HCT116 (cell line): ENCODE measurements around the gene TMEM200C. TPM values are rescaled to one million over a fixed set of nuclear protein-coding genes. Genes with fewer than 3 reads are reported as not detected.

Experiments
- ATAC-seq: fragments of 200-7000 bp; cut with Tn5 transposase; 2 replicates; pipeline ENCODE4 v1.9.1; 2020; ENCODE audit warnings: mild to moderate bottlenecking, moderate library complexity
- BruUV-seq: library from RNA; stranded (reverse); fragments of 400-500 nt; replicated peaks from 2 replicates; lab custom pipeline; 2021; lab: Mats Ljungman, UMichigan
- CTCF ChIA-PET: fragments of 300-600 bp; sonication (Branson Sonifier 250); formaldehyde crosslinking; loops from one replicate; lab custom pipeline; 2021; ENCODE audit warnings: antibody characterized with exemption; lab: Charles Lee
- POLR2A ChIA-PET: fragments of 300-600, 350-600 bp; sonication (Branson Sonifier 250); formaldehyde crosslinking; loops from one replicate; lab custom pipeline; 2021; ENCODE audit warnings: antibody characterized with exemption; lab: Charles Lee
- RAD21 ChIA-PET, 2 experiments: fragments of 300-600 bp; sonication (Branson Sonifier 250); formaldehyde crosslinking; loops; one replicate each; lab custom pipeline; 2023; ENCODE audit warnings: low total read pairs in 2 of 2; ENCODE audit not compliant: uncharacterized antibody in 2 of 2, unreplicated experiment in 2 of 2, low non-redundant PET in 1 of 2; lab: Charles Lee
- DNase-seq: peaks from one replicate; pipeline ENCODE4 v3.0.0-alpha.2; 2010; ENCODE audit warnings: low read depth, low spot score
- H2AFZ ChIP-seq: fragments of 200-600 bp; shearing (Covaris generic), sonication (generic); 2 replicates; pipeline ENCODE4 v1.6.1; 2017; ENCODE audit warnings: low read depth, mixed run types, mixed read lengths, antibody characterized with exemption, low read length; ENCODE audit not compliant: poor library complexity, severe bottlenecking
- H3K27ac ChIP-seq: 2 replicates; pipeline ENCODE4 v1.5.1; 2012; ENCODE audit warnings: low read depth, low read length
- H3K27me3 ChIP-seq: fragments of 200-600 bp; sonication (generic); 2 replicates; pipeline ENCODE4 v1.6.1; 2016; ENCODE audit warnings: mixed run types, low read length, mixed read lengths; ENCODE audit not compliant: insufficient read depth
- H3K36me3 ChIP-seq, 2 experiments: fragments of 200-500 bp in 1 of 2; fragments of 200-600 bp in 1 of 2; sonication (Bioruptor generic) in 1 of 2; sonication (generic) in 1 of 2; 2 replicates each; pipeline versions ENCODE4 v1.5.1 to v1.6.1; 2014 to 2016; ENCODE audit warnings: low read length in 2 of 2, inconsistent platforms in 1 of 2, mixed read lengths in 1 of 2, mixed run types in 1 of 2; ENCODE audit not compliant: insufficient read depth in 2 of 2, control insufficient read depth in 1 of 2
- H3K4me1 ChIP-seq, 2 experiments: fragments of 200-600 bp in 1 of 2; sonication (generic) in 1 of 2; 2 replicates each; pipeline versions ENCODE4 v1.5.1 to v1.6.1; 2012 to 2017; ENCODE audit warnings: low read length in 2 of 2, inconsistent platforms in 1 of 2, mild to moderate bottlenecking in 1 of 2, mixed read lengths in 1 of 2, mixed run types in 1 of 2, moderate library complexity in 1 of 2; ENCODE audit not compliant: insufficient read depth in 2 of 2, control insufficient read depth in 1 of 2
- H3K4me2 ChIP-seq: fragments of 200-600 bp; sonication (generic); 2 replicates; pipeline ENCODE4 v1.6.1; 2017; ENCODE audit warnings: mixed run types, low read length, mixed read lengths
- H3K4me3 ChIP-seq, 2 experiments: fragments of 200-600 bp in 1 of 2; sonication (generic) in 1 of 2; replicated peaks in 1 of 2; 2 replicates each; pipeline ENCODE4 v1.5.1; 2011 to 2016; ENCODE audit warnings: low read length in 2 of 2, control low read depth in 1 of 2, low read depth in 1 of 2, mild to moderate bottlenecking in 1 of 2, mixed read lengths in 1 of 2, mixed run types in 1 of 2
- H3K79me2 ChIP-seq: fragments of 200-600 bp; sonication (generic); 2 replicates; pipeline ENCODE4 v1.6.1; 2017; ENCODE audit warnings: mild to moderate bottlenecking, mixed run types, low read length, moderate library complexity, mixed read lengths; ENCODE audit not compliant: insufficient read depth
- H3K9ac ChIP-seq: fragments of 200-600 bp; sonication (generic); 2 replicates; pipeline ENCODE4 v1.6.1; 2016; ENCODE audit warnings: low read length, mixed read lengths
- H3K9me2 ChIP-seq: fragments of 200-600 bp; sonication (generic), shearing (Covaris generic); 2 replicates; pipeline ENCODE4 v1.6.1; 2017; ENCODE audit warnings: mixed run types, mild to moderate bottlenecking, moderate library complexity; ENCODE audit not compliant: insufficient read depth
- H3K9me3 ChIP-seq, 2 experiments: fragments of 200-500 bp in 1 of 2; fragments of 200-600 bp in 1 of 2; sonication (Bioruptor generic) in 1 of 2; sonication (generic) in 1 of 2; 2 replicates each; pipeline ENCODE4 v1.6.1; 2014 to 2017; ENCODE audit warnings: low read length in 2 of 2, mixed read lengths in 2 of 2, inconsistent platforms in 1 of 2, low read depth in 1 of 2, mild to moderate bottlenecking in 1 of 2, mixed run types in 1 of 2, moderate library complexity in 1 of 2; ENCODE audit not compliant: control insufficient read depth in 1 of 2, insufficient read depth in 1 of 2
- H4K20me1 ChIP-seq: fragments of 200-600 bp; sonication (generic), shearing (Covaris generic); 2 replicates; pipeline ENCODE4 v1.6.1; 2017; ENCODE audit warnings: mixed run types, mild to moderate bottlenecking, moderate library complexity; ENCODE audit not compliant: insufficient read depth
- CBX3 ChIP-seq: IDR thresholded peaks from 2 replicates; pipeline ENCODE4 v1.6.1; 2012; ENCODE audit warnings: low read depth
- CEBPB ChIP-seq: IDR thresholded peaks from 2 replicates; pipeline ENCODE4 v1.6.1; 2012; ENCODE audit warnings: low read depth
- EGR1 ChIP-seq: IDR thresholded peaks from 2 replicates; pipeline ENCODE4 v1.6.1; 2012; ENCODE audit warnings: low read depth
- EZH2 ChIP-seq: fragments of 200-600 bp; sonication (generic); IDR thresholded peaks from 2 replicates; pipeline ENCODE4 v1.6.1; 2017; ENCODE audit warnings: antibody characterized with exemption, mixed run types
- EZH2phosphoT487 ChIP-seq: fragments of 200-600 bp; IDR thresholded peaks from 2 replicates; pipeline ENCODE4 v1.6.1; 2018; ENCODE audit warnings: antibody characterized with exemption, borderline replicate concordance
- FOSL1 ChIP-seq: IDR thresholded peaks from 2 replicates; pipeline ENCODE4 v1.6.1; 2012; ENCODE audit warnings: low read depth
- SRF ChIP-seq: IDR thresholded peaks from 2 replicates; pipeline ENCODE4 v1.6.1; 2012; ENCODE audit warnings: low read depth
- TCF7L2 ChIP-seq: IDR thresholded peaks from 2 replicates; pipeline ENCODE4 v1.7.0; 2011; ENCODE audit warnings: borderline replicate concordance, inconsistent platforms; ENCODE audit not compliant: insufficient read depth, insufficient read length; ENCODE audit errors: extremely low read depth
- YY1 ChIP-seq: IDR thresholded peaks from 2 replicates; pipeline ENCODE4 v1.6.1; 2011; ENCODE audit warnings: low read length, low read depth, moderate library complexity, mild to moderate bottlenecking; ENCODE audit not compliant: insufficient replicate concordance; ENCODE audit errors: extremely low read depth
- ZBTB33 ChIP-seq: IDR thresholded peaks from 2 replicates; pipeline ENCODE4 v1.6.1; 2011; ENCODE audit warnings: mild to moderate bottlenecking, low read length, moderate library complexity; ENCODE audit not compliant: insufficient replicate concordance; ENCODE audit errors: extremely low read depth
- ZNF274 ChIP-seq: fragments of 200-500 bp; sonication (Bioruptor generic); IDR thresholded peaks from 2 replicates; pipeline ENCODE4 v1.6.1; 2014; ENCODE audit warnings: mild to moderate bottlenecking, low read depth, low read length, inconsistent platforms
- intact Hi-C: fragments of 100-400 bp; cut with micrococcal nuclease; formaldehyde crosslinking; loops from 2 replicates; pipeline ENCODE4 v1.10.0; 2022
- total RNA-seq: library from RNA; stranded (reverse); gene quantifications from one replicate; pipeline ENCODE4 v1.2.1, GENCODE V29; 2021; ENCODE audit not compliant: unreplicated experiment

TMEM200C gene
- total RNA-seq, 1 experiment from 2014 or later = not detected

DNA sequence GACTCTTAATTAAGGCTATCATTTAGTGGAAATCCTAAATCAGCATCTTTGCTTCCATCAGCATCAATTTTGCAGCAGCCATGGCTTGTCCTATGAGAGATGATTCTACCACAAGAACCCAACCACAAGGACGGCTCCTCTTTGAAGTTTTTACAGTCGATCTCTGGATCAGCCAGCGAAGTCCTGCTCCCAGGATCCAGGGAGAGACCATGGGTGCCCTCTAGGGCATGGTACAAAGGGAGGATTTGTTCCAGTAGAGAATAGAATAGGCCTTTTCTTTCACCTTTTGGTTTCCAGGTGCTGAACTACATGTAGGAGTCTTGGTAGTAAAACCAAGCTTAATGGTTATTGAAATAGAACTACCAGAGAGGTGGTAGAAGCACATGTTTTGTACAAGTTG, 52.7 kb downstream of the TMEM200C start:
- CTCF ChIA-PET = no interaction called here
- no peak for TF ChIP-seq EZH2phosphoT487
- TF ChIP-seq SRF = no peak
- no peak for TF ChIP-seq ZNF274
- TF ChIP-seq YY1 = no peak
- TF ChIP-seq TCF7L2 = no peak
- TF ChIP-seq CEBPB = no peak
- no peaks in the 10 kb centered on the region for H3K27me3 ChIP-seq
- DNase-seq (no peak), ATAC-seq (no peak)
- POLR2A ChIA-PET = no interaction called here
- no peaks in the 10 kb centered on the region for H3K9me2 ChIP-seq
- no peak overlapping the region for H3K27ac ChIP-seq
- no TSS peak for BruUV-seq
- no peak overlapping the region for H3K4me3 ChIP-seq
- no peaks in the 10 kb centered on the region for H3K36me3 ChIP-seq
- H3K9me3 ChIP-seq = peaks cover 9 to 36% of the 10 kb centered on the region in 2 experiments; a peak in 2 of 4 replicates
- RAD21 ChIA-PET = no interaction called here
- H3K79me2 ChIP-seq = no peaks in the 10 kb centered on the region
- no peak overlapping the region for H2AFZ ChIP-seq
- H3K4me1 ChIP-seq = no peaks in the 10 kb centered on the region
- H3K9ac ChIP-seq = no peak overlapping the region
- intact Hi-C loops = no loop called here
- H4K20me1 ChIP-seq = no peaks in the 10 kb centered on the region
- H3K4me2 ChIP-seq = no peak overlapping the region

DNA sequence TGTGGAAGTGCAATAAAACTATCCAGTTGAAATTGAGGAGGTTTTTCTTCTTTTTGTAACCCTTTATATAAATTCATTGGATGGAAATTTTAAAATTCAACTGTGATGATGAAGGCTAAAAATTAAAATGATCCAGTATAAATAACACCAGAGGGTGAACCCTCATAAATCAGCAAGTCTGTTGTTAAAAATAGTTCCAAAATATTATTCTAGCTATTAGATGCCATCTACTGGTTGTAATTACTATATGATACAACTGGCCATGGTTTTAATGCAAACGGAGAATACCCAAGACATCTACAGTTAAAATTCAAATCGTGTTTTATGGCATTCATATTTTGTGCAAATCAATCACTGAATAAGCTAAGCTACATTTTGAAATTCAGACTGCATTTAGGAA, 53.8 kb downstream of the TMEM200C start:
- POLR2A ChIA-PET = no interaction called here
- no peak overlapping the region for H3K4me2 ChIP-seq
- no peaks in the 10 kb centered on the region for H3K79me2 ChIP-seq
- H3K9me2 ChIP-seq = no peaks in the 10 kb centered on the region
- no peak for TF ChIP-seq CBX3
- TF ChIP-seq YY1 = no peak
- no peak for TF ChIP-seq ZNF274
- no peak for TF ChIP-seq ZBTB33
- TF ChIP-seq EGR1 = no peak
- TF ChIP-seq EZH2 = no peak
- TF ChIP-seq TCF7L2 = no peak
- no peak for TF ChIP-seq FOSL1
- TF ChIP-seq, all 23 proteins: peak for 0
- H2AFZ ChIP-seq = no peak overlapping the region
- H3K4me3 ChIP-seq = no peak overlapping the region
- CTCF ChIA-PET = no interaction called here
- RAD21 ChIA-PET = no interaction called here
- H4K20me1 ChIP-seq = no peaks in the 10 kb centered on the region
- no peaks in the 10 kb centered on the region for H3K36me3 ChIP-seq
- DNase-seq (no peak), ATAC-seq (no peak)
- no peaks in the 10 kb centered on the region for H3K4me1 ChIP-seq
- H3K27me3 ChIP-seq = no peaks in the 10 kb centered on the region
- peaks cover 8 to 36% of the 10 kb centered on the region in 2 experiments; a peak in 2 of 4 replicates for H3K9me3 ChIP-seq
- intact Hi-C loops = no loop called here
- no peak overlapping the region for H3K27ac ChIP-seq
- no peak overlapping the region for H3K9ac ChIP-seq
- BruUV-seq = no TSS peak
